ENCODE data around the gene SMYD2.

The SMYD2 gene

GRCh38 chr1:214361636-214362035 is 80.7 kb downstream of the SMYD2 start:
- no peak for DNase-seq (ENCODE audit: low spot score)

GRCh38 chr1:214362188-214362882 is 81.4 kb downstream of the SMYD2 start:
- DNase-seq (ENCODE audit: low spot score), result no peak

GRCh38 chr1:214363386-214363785 is 82.4 kb downstream of the SMYD2 start:
- no peak for DNase-seq (ENCODE audit: low spot score)

- DNase-seq (ENCODE audit: low spot score), result no peak
These were observed 83.4 kb downstream of the SMYD2 start for GRCh38 chr1:214364386-214364785.

GRCh38 chr1:214364786-214365295 is 83.9 kb downstream of the SMYD2 start:
- DNase-seq (ENCODE audit: low spot score), result no peak

GRCh38 chr1:214367841-214368240 is 86.9 kb downstream of the SMYD2 start:
- DNase-seq (ENCODE audit: low spot score), result no peak

- no peak for DNase-seq (ENCODE audit: low spot score)
These were observed 88.4 kb downstream of the SMYD2 start for GRCh38 chr1:214369364-214369763.

- no peak for DNase-seq (ENCODE audit: low spot score)
These were observed 89.7 kb downstream of the SMYD2 start for GRCh38 chr1:214370615-214371014.

- no peak for DNase-seq (ENCODE audit: low spot score)
These were observed 91.1 kb downstream of the SMYD2 start for GRCh38 chr1:214372092-214372491.

GRCh38 chr1:214377485-214377884 is 96.5 kb downstream of the SMYD2 start:
- DNase-seq (ENCODE audit: low spot score), result no peak

GRCh38 chr1:214377886-214378285 is 96.9 kb downstream of the SMYD2 start:
- no peak for DNase-seq (ENCODE audit: low spot score)

- DNase-seq (ENCODE audit: low spot score), result no peak
These were observed 97.5 kb downstream of the SMYD2 start for GRCh38 chr1:214378492-214378891.

- DNase-seq (ENCODE audit: low spot score), result no peak
These were observed 98.4 kb downstream of the SMYD2 start for GRCh38 chr1:214379236-214379970.

- no peak for DNase-seq (ENCODE audit: low spot score)
These were observed 99.4 kb downstream of the SMYD2 start for GRCh38 chr1:214380396-214380795.

GRCh38 chr1:214380986-214381695 is 100.2 kb downstream of the SMYD2 start:
- no peak for DNase-seq (ENCODE audit: low spot score)

GRCh38 chr1:214383381-214384372 is 102.7 kb downstream of the SMYD2 start:
- no peak for DNase-seq (ENCODE audit: low spot score)

- DNase-seq (ENCODE audit: low spot score), result no peak
These were observed 103.6 kb downstream of the SMYD2 start for GRCh38 chr1:214384373-214385079.

GRCh38 chr1:214385428-214385827 is 104.5 kb downstream of the SMYD2 start:
- no peak for DNase-seq (ENCODE audit: low spot score)

GRCh38 chr1:214386333-214386732 is 105.4 kb downstream of the SMYD2 start:
- DNase-seq (ENCODE audit: low spot score), result no peak

All from kidney capillary endothelial cell (primary cell).